Activated CD4-positive, alpha-beta T cell treated with anti-CD3 and anti-CD28 coated beads, Interleukin-2, Interleukin-4, amounts not matched to agents 100 ng/mL and 50 ng/mL, durations not matched to agents 16 hours and 8 hours (primary cell): ENCODE measurements around the gene SPINK13.
"Not testable (repeated sequence)": the region's sequence is repeated elsewhere in the genome, so short reads cannot be mapped to it uniquely, and the experiment has no call there.

Source experiments
- DNase-seq: peaks from one replicate; pipeline ENCODE4 v3.0.0-alpha.2; 2020; ENCODE audit warnings: low spot score

The SPINK13 gene

GRCh38 chr5:148312153-148312552 is 43.6 kb downstream of the SPINK13 start, which contains the start of gene SPINK7:
TSS of gene SPINK7 (plus strand) at chr5:148312423. CDS start at chr5:148312484, 61 bp downstream.
- no peak for DNase-seq

DNA sequence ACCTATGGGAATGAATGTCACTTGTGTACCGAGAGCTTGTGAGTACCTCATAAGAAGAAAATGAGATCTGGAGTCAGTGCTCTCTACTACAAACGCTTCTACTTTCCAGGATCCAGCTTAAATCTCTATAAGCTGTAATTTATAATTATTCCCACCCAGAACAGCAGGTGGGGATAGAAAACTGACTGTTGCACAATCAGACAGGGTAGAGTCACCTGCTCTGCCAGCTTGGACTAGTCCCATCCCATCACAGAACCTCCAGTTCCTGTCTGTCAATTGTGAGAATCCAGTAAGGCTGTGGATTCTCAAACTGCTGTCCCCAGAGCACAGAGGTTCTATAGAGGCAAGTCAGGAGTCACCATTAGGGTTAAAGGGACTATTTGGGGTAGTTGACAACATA is 45.6 kb downstream of the SPINK13 start:
- no peak for DNase-seq

DNA sequence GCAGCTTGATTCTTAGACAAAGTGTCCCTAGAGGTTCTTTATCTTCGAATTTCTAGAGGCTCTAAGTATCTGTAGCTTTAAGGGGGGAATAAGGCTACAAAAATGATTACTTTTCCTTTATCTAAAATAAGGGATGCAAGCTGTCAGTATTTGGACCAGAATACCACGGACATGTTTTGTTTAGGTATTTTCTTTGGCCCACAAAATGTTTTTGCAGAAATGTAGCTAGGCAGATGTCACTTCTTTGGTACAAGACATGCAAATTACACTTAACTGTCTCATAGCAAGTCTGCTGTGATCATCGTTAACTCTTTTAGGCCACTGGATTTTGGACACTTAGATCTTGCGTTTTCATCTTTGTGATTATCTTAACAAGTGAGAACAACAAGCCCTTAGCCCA is 46.1 kb downstream of the SPINK13 start:
- no peak for DNase-seq

- DNase-seq: not testable (repeated sequence)
Observed at GRCh38 chr5:148320011-148320963, 51.7 kb downstream of the SPINK13 start.

GRCh38 chr5:148333262-148333849 is 64.8 kb downstream of the SPINK13 start:
- no peak for DNase-seq

DNA sequence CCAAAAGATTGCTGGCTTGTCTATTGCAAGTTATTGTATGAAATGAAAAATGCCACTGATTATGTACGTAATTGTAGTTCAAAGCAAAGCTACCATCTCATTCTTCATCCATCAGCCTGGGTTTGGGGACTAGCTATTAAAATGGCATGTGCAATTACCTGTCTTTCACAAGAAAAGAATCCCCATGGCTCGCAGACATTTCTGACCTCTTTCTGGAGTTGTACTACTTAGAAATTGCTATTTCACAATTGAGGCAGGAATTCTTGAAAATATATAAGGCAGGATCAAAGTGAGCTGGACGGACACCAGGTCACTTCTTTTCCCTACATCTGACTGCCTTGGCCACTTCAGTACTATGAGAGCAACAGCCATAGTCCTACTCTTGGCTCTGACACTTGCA is 66.7 kb downstream of the SPINK13 start, which contains the start of gene SPINK9:
Gene SPINK9 (plus strand): TSS at position 301 of the 400 bp plus-strand sequence. CDS start 55 bp downstream, at position 356.
- DNase-seq: no peak
